Measurements from ENCODE around the gene RALGPS1.

RALGPS1 gene

GRCh38 chr9:127058011-127058644, 143.5 kb downstream of the RALGPS1 start:
- no peak for DNase-seq

GRCh38 chr9:127058645-127059021, 144.1 kb downstream of the RALGPS1 start:
- no peak for DNase-seq

- DNase-seq, result no peak
These were observed 144.4 kb downstream of the RALGPS1 start for GRCh38 chr9:127059030-127059429.

GRCh38 chr9:127059765-127060361, 145.3 kb downstream of the RALGPS1 start:
- no peak for DNase-seq

- no peak for DNase-seq
These were observed 146.8 kb downstream of the RALGPS1 start for GRCh38 chr9:127061411-127061810.

- DNase-seq, result no peak
These were observed 149.8 kb downstream of the RALGPS1 start for GRCh38 chr9:127064335-127064734.

- DNase-seq, result no peak
These were observed 151.0 kb downstream of the RALGPS1 start for GRCh38 chr9:127065592-127065991.

GRCh38 chr9:127066060-127066850, 151.7 kb downstream of the RALGPS1 start:
- no peak for DNase-seq

- DNase-seq, result no peak
These were observed 152.2 kb downstream of the RALGPS1 start for GRCh38 chr9:127066851-127067136.

- no peak for DNase-seq
These were observed 153.1 kb downstream of the RALGPS1 start for GRCh38 chr9:127067603-127068220.

- DNase-seq, result no peak
These were observed 160.3 kb downstream of the RALGPS1 start for GRCh38 chr9:127074561-127075548.

- no peak for DNase-seq
These were observed 161.2 kb downstream of the RALGPS1 start for GRCh38 chr9:127075624-127076372.

GRCh38 chr9:127076860-127077643, 162.5 kb downstream of the RALGPS1 start:
- no peak for DNase-seq

GRCh38 chr9:127077644-127077946, 163.0 kb downstream of the RALGPS1 start:
- DNase-seq, result no peak

- no peak for DNase-seq
These were observed 163.8 kb downstream of the RALGPS1 start for GRCh38 chr9:127078336-127078735.

GRCh38 chr9:127078988-127079387, 164.4 kb downstream of the RALGPS1 start:
- no peak for DNase-seq

- DNase-seq, result no peak
These were observed 165.0 kb downstream of the RALGPS1 start for GRCh38 chr9:127079446-127080140.

- no peak for DNase-seq
These were observed 166.9 kb downstream of the RALGPS1 start for GRCh38 chr9:127081250-127082185.

Data from stimulated activated naive CD4-positive, alpha-beta T cell (primary cell).